HFFc6 (cell line): ENCODE data around the gene NR3C1. TPM values are rescaled to one million over a fixed set of nuclear protein-coding genes. Genes with fewer than 3 reads are reported as not detected.

ENCODE experiments used
- DNase-seq: peaks from one replicate; pipeline ENCODE4 v3.0.0-alpha.2; 2018
- H3K27ac Mint-ChIP-seq: 2 replicates; pipeline ENCODE4 v1.8.0; 2020; ENCODE audit warnings: mild to moderate bottlenecking, mixed read lengths
- H3K27me3 Mint-ChIP-seq: 2 replicates; pipeline ENCODE4 v1.8.0; 2021; ENCODE audit warnings: mild to moderate bottlenecking, moderate library complexity, mixed read lengths; ENCODE audit not compliant: insufficient read depth
- H3K36me3 Mint-ChIP-seq: 2 replicates; pipeline ENCODE4 v1.8.0; 2021; ENCODE audit warnings: low read depth, mixed read lengths
- H3K4me1 Mint-ChIP-seq: 2 replicates; pipeline ENCODE4 v1.8.0; 2020; ENCODE audit warnings: low read depth, mixed read lengths
- H3K4me3 Mint-ChIP-seq: 2 replicates; pipeline ENCODE4 v1.8.0; 2020; ENCODE audit warnings: mild to moderate bottlenecking, moderate library complexity, mixed read lengths
- H3K9me3 Mint-ChIP-seq: 2 replicates; pipeline ENCODE4 v1.8.0; 2020; ENCODE audit warnings: mild to moderate bottlenecking, mixed read lengths
- total RNA-seq, 6 experiments: library from RNA; stranded (reverse); fragmentation: NEBNext Ultra II Directional; extraction: Animal tissue kit (Norgen Biotek cat#: 25700); gene quantifications; 2 replicates in 1 of 6; 3 replicates in 5 of 6; pipeline ENCODE4 v1.2.3, GENCODE V29; 2021
- TF ChIP-seq, protein P1 (sequence below): fragments of 200-600 bp; sonication (generic); IDR thresholded peaks from 2 replicates; pipeline ENCODE4 v1.5.0; 2021; ENCODE audit warnings: antibody characterized with exemption, mild to moderate bottlenecking

The NR3C1 gene
- total RNA-seq, 6 experiments from 2014 or later = 61.6 to 86.9 (median 71.5) TPM

GRCh38 chr5:143243103-143243502 lies 160.4 kb downstream of the NR3C1 start:
- DNase-seq = no peak
- H3K27ac Mint-ChIP-seq = peak overlapping the region; percentile 99
- TF ChIP-seq, protein P1, sequence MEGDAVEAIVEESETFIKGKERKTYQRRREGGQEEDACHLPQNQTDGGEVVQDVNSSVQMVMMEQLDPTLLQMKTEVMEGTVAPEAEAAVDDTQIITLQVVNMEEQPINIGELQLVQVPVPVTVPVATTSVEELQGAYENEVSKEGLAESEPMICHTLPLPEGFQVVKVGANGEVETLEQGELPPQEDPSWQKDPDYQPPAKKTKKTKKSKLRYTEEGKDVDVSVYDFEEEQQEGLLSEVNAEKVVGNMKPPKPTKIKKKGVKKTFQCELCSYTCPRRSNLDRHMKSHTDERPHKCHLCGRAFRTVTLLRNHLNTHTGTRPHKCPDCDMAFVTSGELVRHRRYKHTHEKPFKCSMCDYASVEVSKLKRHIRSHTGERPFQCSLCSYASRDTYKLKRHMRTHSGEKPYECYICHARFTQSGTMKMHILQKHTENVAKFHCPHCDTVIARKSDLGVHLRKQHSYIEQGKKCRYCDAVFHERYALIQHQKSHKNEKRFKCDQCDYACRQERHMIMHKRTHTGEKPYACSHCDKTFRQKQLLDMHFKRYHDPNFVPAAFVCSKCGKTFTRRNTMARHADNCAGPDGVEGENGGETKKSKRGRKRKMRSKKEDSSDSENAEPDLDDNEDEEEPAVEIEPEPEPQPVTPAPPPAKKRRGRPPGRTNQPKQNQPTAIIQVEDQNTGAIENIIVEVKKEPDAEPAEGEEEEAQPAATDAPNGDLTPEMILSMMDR = no peak
- peaks cover 5% of the 10 kb centered on the region for H3K27me3 Mint-ChIP-seq
- peak overlapping the region; percentile 86 for H3K4me3 Mint-ChIP-seq
- H3K36me3 Mint-ChIP-seq = peaks cover 8% of the 10 kb centered on the region; the same call in 1 of the 2 replicates
- peaks cover 71% of the 10 kb centered on the region for H3K4me1 Mint-ChIP-seq
- H3K9me3 Mint-ChIP-seq = no peaks in the 10 kb centered on the region

- Mint-ChIP-seq H3K27ac (peak overlapping the region; percentile 53), H3K27me3 (peaks cover 5% of the 10 kb centered on the region), H3K9me3 (no peaks in the 10 kb centered on the region), H3K4me1 (peaks cover 69% of the 10 kb centered on the region), H3K36me3 (peaks cover 7% of the 10 kb centered on the region; the same call in 1 of the 2 replicates), H3K4me3 (peak overlapping the region; percentile 37)
- DNase-seq = no peak
- TF ChIP-seq, protein P1 = no peak
Observed at GRCh38 chr5:143241892-143242291, 161.6 kb downstream of the NR3C1 start.

- TF ChIP-seq, protein P1 = no peak
- Mint-ChIP-seq H3K4me1 (peaks cover 70% of the 10 kb centered on the region), H3K4me3 (no peak overlapping the region), H3K9me3 (no peaks in the 10 kb centered on the region), H3K27ac (no peak overlapping the region), H3K36me3 (peaks cover 7% of the 10 kb centered on the region; the same call in 1 of the 2 replicates), H3K27me3 (peaks cover 5% of the 10 kb centered on the region)
- no peak for DNase-seq
Observed at GRCh38 chr5:143239882-143240518, 163.5 kb downstream of the NR3C1 start.

- Mint-ChIP-seq H3K4me1 (peaks cover 70% of the 10 kb centered on the region), H3K9me3 (no peaks in the 10 kb centered on the region), H3K36me3 (peaks cover 7% of the 10 kb centered on the region; the same call in 1 of the 2 replicates), H3K4me3 (no peak overlapping the region), H3K27me3 (peaks cover 5% of the 10 kb centered on the region), H3K27ac (no peak overlapping the region)
- DNase-seq = no peak
- TF ChIP-seq, protein P1 = no peak
Observed at GRCh38 chr5:143238620-143239019, 164.9 kb downstream of the NR3C1 start.

- H3K4me1 Mint-ChIP-seq = peaks cover 70% of the 10 kb centered on the region
- no peaks in the 10 kb centered on the region for H3K9me3 Mint-ChIP-seq
- no peak for DNase-seq
- H3K27me3 Mint-ChIP-seq = peaks cover 5% of the 10 kb centered on the region
- peaks cover 7% of the 10 kb centered on the region; the same call in 1 of the 2 replicates for H3K36me3 Mint-ChIP-seq
- H3K27ac Mint-ChIP-seq = no peak overlapping the region
- H3K4me3 Mint-ChIP-seq = no peak overlapping the region
- TF ChIP-seq, protein P1 = no peak
Observed at GRCh38 chr5:143237664-143238063, 165.8 kb downstream of the NR3C1 start.
